Fibroblast of peridontal ligament (primary cell): ENCODE data around the gene SYNCRIP.
A peak's percentile ranks its signal among the peaks of the same experiment; 100 is the strongest.
"Not testable (repeated sequence)": the region's sequence is repeated elsewhere in the genome, so short reads cannot be mapped to it uniquely, and the experiment has no call there.

ENCODE experiments used
- DNase-seq: peaks from one replicate; pipeline ENCODE4 v3.0.0-alpha.2; 2010; ENCODE audit errors: extremely low read depth

The SYNCRIP gene

GRCh38 chr6:85642774-85643536 lies at the start of gene SYNCRIP:
SYNCRIP (minus strand) TSS chr6:85642886; CDS start chr6:85641439, 1,447 bp downstream.
- DNase-seq, result peak; percentile 95

- DNase-seq, result no peak
Observed at GRCh38 chr6:85691478-85691877, 48.8 kb upstream of the SYNCRIP start.

GRCh38 chr6:85690071-85690470 lies 47.4 kb upstream of the SYNCRIP start:
- no peak for DNase-seq

GRCh38 chr6:85685713-85686112 lies 43.0 kb upstream of the SYNCRIP start:
- DNase-seq, result no peak

GRCh38 chr6:85684809-85685171 lies 42.1 kb upstream of the SYNCRIP start:
- no peak for DNase-seq

GRCh38 chr6:85684133-85684808 lies 41.6 kb upstream of the SYNCRIP start:
- peak; percentile 3 for DNase-seq

- DNase-seq, result not testable (repeated sequence)
Observed at GRCh38 chr6:85681899-85682298, 39.2 kb upstream of the SYNCRIP start.

GRCh38 chr6:85680388-85680787 lies 37.7 kb upstream of the SYNCRIP start:
- DNase-seq, result no peak

- DNase-seq, result no peak
Observed at GRCh38 chr6:85679445-85680123, 36.9 kb upstream of the SYNCRIP start.

GRCh38 chr6:85678602-85679444 lies 36.1 kb upstream of the SYNCRIP start:
- peak; percentile 99 for DNase-seq

- DNase-seq, result no peak
Observed at GRCh38 chr6:85678026-85678601, 35.4 kb upstream of the SYNCRIP start.

GRCh38 chr6:85677234-85677956 lies 34.7 kb upstream of the SYNCRIP start:
- peak; percentile 56 for DNase-seq

- peak; percentile 48 for DNase-seq
Observed at GRCh38 chr6:85676086-85676729, 33.5 kb upstream of the SYNCRIP start.

GRCh38 chr6:85675030-85675819 lies 32.5 kb upstream of the SYNCRIP start:
- peak; percentile 38 for DNase-seq

GRCh38 chr6:85674604-85675003 lies 31.9 kb upstream of the SYNCRIP start:
- peak; percentile 10 for DNase-seq

GRCh38 chr6:85673198-85674139 lies 30.8 kb upstream of the SYNCRIP start:
- peak; percentile 10 for DNase-seq

- no peak for DNase-seq
Observed at GRCh38 chr6:85672623-85673022, 29.9 kb upstream of the SYNCRIP start.

- no peak for DNase-seq
Observed at GRCh38 chr6:85672050-85672449, 29.4 kb upstream of the SYNCRIP start.
